ENCODE measurements around the gene ITGA7. TPM values are rescaled to one million over a fixed set of nuclear protein-coding genes. Genes with fewer than 3 reads are reported as not detected.

ITGA7 gene
- total RNA-seq, 1 donor from 2014 or later: 1,557 TPM

GRCh38 chr12:55703901-55704761 is 3.6 kb downstream of the ITGA7 start:
- peak; percentile 100 for DNase-seq (ENCODE audit: low read depth)

DNA sequence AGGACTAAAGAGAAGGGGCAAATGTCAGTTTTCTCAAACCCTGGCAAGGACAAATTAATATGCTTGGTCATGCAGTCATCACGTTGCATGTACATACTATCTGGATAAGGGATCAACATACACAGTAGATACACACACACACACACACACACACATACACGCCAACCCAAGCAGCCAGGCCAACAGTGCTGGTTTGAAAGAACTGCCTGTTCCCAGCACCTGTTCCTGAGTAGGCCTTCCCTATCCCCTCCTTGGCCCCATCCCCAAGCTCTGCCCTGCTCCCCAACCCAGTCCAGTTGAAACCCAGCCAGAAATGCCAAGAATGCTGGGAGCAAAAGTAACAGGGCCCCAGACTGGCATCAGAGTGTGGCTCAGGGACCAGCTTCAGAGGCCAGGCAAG is 4.4 kb downstream of the ITGA7 start:
- peak; percentile 99 for DNase-seq (ENCODE audit: low read depth)

GRCh38 chr12:55702861-55703260 is 4.8 kb downstream of the ITGA7 start:
- no peak for DNase-seq (ENCODE audit: low read depth)

DNA sequence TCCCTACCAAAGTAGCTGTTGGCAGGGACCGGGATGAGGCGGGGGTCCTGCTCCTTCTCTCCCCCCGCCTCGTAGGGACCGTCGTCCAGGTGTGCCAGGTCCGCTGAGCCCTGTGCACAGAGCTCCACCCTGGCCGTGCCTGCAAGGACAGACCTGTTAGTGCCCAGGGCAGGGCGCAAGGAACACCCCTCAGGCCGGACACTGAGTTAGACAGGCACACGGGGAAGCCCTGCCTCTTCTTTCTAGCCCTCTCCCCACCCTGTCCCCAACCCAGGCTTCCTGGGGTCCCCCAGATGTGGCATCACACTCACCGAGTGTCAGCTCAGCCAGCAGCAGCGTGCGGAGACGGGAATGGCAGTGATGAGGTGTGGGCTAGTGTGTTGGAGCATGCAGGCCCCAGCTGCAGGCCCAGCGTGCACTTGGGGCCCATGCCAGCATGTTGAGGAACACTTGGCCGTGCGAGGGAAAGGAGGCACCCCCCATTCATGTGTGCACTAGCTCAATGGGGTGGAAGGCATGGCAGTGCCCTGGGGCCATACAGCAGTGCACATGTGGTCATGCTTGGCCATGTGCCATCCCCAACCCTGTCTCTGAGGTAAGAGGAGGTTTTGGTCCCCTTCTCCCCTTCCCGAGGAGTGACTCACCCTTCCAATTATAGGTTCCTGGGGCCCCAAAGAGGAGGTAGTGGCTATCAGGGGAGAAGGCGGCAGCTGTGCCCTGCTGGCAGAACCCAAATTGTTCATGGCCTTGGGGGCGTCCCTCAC is 7.3 kb downstream of the ITGA7 start:
- DNase-seq (ENCODE audit: low read depth): peak; percentile 94

DNA sequence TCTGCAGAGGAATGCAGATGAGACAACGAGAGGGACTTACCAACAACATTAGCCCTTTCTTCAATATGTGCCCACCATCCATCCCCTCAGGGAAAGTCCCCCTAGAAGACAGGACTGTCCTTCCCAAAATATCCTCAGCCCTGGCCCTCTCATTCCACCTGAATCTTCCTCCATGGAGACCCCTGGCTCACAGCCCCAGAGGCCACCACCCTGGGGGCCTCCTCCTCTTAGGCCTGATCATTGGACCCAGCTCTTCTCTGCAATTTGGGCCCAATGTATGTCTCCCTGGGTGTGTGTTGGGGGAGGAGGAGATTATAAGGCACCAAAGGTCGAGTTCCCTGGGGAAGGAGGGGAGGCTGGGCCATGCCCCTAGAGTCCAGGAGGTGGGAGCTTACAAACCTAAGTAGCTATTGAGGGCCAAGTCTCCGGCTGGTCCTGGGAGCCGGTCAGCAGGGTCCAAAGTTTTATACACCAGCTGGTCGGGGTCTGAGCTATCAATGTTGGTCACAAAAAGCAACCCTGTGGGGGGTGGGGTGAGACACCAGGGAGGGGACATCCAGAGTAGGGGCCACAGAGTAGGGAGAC is 8.1 kb downstream of the ITGA7 start:
- no peak for DNase-seq (ENCODE audit: low read depth)

GRCh38 chr12:55698965-55699364 is 8.7 kb downstream of the ITGA7 start:
- DNase-seq (ENCODE audit: low read depth): no peak

DNA sequence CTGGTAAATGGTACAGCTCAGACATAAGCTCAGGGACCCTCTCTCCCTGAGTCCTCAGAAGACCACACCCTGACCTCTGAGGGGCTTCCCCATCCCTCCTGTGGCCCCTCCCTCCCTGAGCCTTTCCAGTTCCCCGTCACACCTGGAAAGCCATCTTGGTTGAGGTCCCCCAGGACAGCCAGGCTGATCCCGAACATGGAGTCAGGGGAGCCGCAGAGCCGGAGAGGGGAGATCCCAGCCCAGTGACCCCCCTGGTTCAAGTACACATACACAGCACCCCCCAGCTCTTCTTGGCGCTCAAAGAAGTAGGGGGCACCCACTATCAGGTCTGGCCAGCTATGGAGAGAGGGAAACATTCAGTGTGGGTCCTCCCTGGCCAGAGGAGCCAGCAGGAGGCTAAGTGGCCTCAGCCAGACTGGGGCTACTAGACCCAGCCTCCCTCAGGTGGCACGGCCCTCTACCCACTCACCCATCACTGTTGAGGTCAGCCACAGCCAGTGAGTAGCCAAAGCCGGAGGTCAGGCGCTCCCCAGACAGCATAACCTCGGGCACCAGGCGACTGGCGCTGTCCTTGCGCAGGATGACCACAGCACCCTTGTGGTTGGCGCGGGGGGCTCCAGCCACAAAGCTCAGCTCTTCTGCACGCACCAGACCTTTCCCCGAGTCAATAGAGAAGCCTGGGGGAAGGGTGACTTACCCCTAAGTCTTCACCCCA is 9.3 kb downstream of the ITGA7 start:
- DNase-seq (ENCODE audit: low read depth): no peak

GRCh38 chr12:55697686-55698085 is 10.0 kb downstream of the ITGA7 start:
- DNase-seq (ENCODE audit: low read depth): no peak

GRCh38 chr12:55696796-55697462 is 10.8 kb downstream of the ITGA7 start:
- DNase-seq (ENCODE audit: low read depth): no peak

DNA sequence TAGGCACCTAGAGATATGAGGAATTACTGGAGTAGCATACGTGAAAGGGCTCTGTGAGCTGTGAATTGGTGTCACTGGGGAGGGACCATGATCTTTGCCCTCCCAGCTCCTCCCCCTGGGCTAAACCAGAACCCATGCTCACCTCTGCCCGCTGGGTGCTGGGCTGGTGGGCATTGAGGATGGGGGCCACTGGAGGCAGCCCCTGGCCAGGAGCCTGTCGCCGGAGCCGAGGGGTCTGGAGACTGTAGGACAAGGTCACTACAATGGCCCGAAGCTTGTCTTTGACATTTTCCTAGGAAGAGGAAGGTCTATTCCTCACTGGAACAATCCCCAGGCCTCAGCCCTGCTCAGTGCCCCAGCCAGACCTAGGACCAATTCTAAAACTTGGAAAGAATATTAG is 11.6 kb downstream of the ITGA7 start:
- no peak for DNase-seq (ENCODE audit: low read depth)

- DNase-seq (ENCODE audit: low read depth): no peak
Observed at GRCh38 chr12:55695349-55695748, 12.4 kb downstream of the ITGA7 start.

DNA sequence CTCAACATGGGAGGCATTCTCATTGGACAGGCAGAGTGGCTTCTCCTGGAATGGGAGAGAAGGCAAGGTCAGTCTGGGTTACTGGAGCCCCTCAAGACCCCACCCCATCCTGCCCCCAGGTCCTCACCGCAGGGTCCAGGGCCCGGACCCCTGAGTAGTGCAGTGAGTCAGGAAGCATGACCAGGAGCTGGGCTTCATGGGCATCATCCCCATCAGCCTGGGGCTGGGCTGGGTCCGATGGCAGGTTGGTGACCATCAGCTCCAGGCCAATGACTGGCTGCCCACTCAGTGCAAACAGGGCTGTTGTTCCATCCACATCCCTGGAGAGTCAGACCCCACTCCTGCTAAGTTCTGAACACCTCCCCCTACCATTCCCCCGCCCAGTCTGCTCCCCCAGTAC is 13.1 kb downstream of the ITGA7 start:
- DNase-seq (ENCODE audit: low read depth): no peak

DNA sequence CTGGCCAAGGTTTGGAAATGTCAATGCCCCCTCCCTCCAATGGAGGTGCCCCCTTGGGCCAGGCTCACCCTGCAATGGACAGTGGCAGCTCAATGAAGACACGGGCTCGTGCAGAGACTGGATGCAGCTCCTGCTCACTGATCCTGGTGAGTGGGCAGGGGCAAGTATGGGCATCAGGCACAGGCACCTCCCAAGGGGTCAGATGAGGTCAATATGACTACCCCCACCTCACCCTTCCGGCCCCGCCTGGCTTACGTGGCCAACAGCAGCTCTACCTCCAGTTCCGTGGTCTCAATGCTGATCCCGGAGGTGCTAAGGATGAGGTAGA is 13.6 kb downstream of the ITGA7 start:
- no peak for DNase-seq (ENCODE audit: low read depth)

DNA sequence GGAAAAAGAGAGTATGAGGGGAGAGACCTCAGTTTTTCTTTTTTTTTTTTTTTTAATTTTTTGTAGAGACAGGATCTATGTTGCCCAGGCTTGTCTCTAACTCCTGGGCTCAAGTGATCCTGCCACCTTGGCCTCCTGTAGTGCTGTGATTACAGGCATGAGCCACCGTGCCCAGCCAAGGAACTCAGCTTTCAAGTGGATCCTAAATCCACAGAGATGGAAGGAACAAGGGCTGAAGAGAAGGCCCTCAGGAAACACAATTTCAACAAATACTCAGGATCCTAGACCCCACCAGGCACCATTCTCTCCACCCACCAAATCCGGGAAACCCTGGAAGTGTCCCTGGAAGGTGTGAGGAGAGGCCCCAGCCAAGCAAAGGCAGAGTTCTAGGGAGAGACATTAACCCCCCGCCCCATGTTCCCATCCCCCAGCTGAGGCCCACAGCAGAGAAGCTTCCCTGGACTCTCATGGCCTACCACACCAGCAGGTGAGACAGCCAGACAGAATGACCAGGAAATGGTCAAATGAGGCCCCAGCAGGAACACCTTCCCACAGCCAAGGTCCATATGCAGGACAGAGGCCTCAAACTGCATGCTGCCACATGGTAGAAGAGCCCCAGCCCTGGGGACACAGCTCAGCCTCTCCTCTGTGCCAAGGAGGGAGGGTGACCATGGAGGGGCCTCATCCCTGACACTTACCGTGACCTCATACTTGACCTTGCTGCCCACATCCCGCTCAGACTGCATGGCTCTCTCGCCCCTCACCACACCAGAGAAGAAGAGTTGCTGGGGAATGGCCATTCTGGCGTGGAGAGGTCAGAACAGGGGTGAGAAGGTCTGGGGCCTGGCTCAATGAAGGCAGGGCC is 14.1 kb downstream of the ITGA7 start:
- no peak for DNase-seq (ENCODE audit: low read depth)

GRCh38 chr12:55692631-55693322 is 14.9 kb downstream of the ITGA7 start:
- no peak for DNase-seq (ENCODE audit: low read depth)

DNA sequence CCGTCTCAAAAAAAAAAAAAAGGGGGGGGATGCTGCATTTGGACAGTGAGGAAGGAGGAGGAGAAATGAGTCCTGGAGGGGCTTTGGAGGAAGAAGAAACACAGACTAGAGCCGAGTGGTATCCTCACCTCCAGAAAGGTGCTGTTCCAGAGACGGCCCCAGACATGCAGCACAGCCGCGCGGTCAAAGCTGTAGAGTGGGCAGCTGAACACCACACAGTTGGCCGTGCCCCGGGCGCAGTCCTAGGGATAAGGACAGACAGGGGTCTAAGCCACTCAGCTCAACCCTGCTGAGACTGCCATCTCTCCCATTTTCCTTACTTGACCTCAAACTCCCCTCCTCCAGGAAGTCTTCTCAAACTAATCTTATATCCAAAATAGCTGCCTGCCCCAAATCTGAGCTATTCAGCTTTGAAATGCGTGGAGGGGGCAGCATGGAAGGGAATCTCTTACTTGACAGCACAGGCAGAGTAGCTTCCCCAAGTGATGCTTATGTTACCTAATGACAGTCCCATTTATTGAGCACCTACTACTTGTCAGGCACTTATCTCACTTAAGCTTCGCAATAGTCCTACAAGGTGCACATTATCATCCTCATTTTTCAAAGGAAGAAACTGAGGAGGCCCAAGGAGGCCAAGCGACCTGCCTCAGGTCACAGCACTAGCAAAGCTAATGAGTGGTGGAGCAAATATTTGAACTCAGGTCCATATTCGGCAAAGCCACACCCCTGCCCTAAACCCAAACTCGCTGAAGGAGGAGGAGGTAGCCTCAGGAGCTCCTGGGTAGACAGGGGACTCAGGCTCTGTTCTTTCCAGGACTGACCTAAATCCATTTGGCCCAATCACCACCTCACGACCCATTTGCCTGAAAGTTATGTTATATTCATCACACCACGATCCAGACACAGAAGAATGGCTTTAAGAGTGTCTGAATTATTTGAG is 18.7 kb downstream of the ITGA7 start:
- DNase-seq (ENCODE audit: low read depth): no peak

GRCh38 chr12:55687746-55688145 is 20.0 kb downstream of the ITGA7 start:
- DNase-seq (ENCODE audit: low read depth): no peak

DNA sequence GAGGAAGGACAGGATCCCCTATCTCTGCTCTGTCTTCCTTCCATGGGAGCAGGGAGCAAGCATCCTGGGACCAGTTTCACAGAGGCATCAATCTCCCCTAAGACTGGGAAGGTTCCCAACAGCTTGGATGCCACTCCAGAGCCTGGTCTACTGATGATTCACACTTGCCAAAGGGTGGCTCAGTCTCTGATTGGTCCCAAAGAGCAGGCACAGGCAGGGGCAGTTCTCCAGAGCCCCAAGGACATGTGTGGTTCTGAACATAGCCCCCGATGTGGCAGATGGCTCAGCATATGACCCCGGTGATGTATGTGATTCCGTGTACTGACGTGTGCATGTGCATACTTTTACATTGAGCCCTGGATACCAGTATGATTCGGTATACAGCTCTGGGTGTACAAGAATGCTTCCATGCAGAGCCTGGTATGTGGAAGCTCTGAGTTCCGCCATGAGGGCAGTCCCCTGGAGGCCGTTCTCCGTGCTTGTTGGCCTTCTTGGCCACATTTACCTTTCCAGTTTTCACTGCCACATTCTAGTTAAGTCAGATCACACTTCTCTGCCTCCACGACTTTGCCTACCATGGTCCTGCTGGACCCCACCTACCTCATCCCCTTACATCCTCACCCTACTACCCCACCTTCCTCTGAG is 21.2 kb downstream of the ITGA7 start:
- DNase-seq (ENCODE audit: low read depth): peak; percentile 63

Measured in myocyte (in vitro differentiated cells).